KBM-7 (cell line): ENCODE measurements around the gene KSR1.
"Not testable (repeated sequence)": the region's sequence is repeated elsewhere in the genome, so short reads cannot be mapped to it uniquely, and the experiment has no call there.

ENCODE experiments used
- DNase-seq: peaks from one replicate; pipeline ENCODE4 v3.0.0-alpha.2; 2015
- in situ Hi-C: fragments of 300-500 bp; cut with MboI; formaldehyde crosslinking; loops from 2 replicates; pipeline ENCODE4 v1.14.3; 2020; ENCODE audit warnings: low sequenced_read_pairs, low pct_unique_long_range_greater_than_20kb, mixed read lengths

The KSR1 gene

GRCh38 chr17:27651411-27652345, 195.4 kb downstream of the KSR1 start:
- in situ Hi-C loops = loop anchor here (25.0 kb wide), 1 partner anchor 211 kb away; no protein-coding TSS in a partner anchor
- DNase-seq = peak; percentile 73

GRCh38 chr17:27653449-27653971, 197.3 kb downstream of the KSR1 start:
- in situ Hi-C loops = loop anchor here (25.0 kb wide), 1 partner anchor 209 kb away; no protein-coding TSS in a partner anchor

GRCh38 chr17:27654136-27654535, 197.9 kb downstream of the KSR1 start:
- in situ Hi-C loops = loop anchor here (25.0 kb wide), 1 partner anchor 208 kb away; no protein-coding TSS in a partner anchor
- no peak for DNase-seq

More at GRCh38 chr17:27653449-27653971, 197.3 kb downstream of the KSR1 start:
- DNase-seq = not testable (repeated sequence)

GRCh38 chr17:27654654-27655524, 198.6 kb downstream of the KSR1 start:
- DNase-seq = peak; percentile 92
- in situ Hi-C loops = loop anchor here (25.0 kb wide), 1 partner anchor 207 kb away; no protein-coding TSS in a partner anchor

GRCh38 chr17:27655525-27656111, 199.4 kb downstream of the KSR1 start:
- DNase-seq = not testable (repeated sequence)
- in situ Hi-C loops = loop anchor here (25.0 kb wide), 1 partner anchor 207 kb away; no protein-coding TSS in a partner anchor

GRCh38 chr17:27656620-27657019, 200.4 kb downstream of the KSR1 start:
- DNase-seq = not testable (repeated sequence)
- in situ Hi-C loops = loop anchor here (25.0 kb wide), 1 partner anchor 206 kb away; no protein-coding TSS in a partner anchor

GRCh38 chr17:27657620-27658019, 201.4 kb downstream of the KSR1 start:
- in situ Hi-C loops = loop anchor here (25.0 kb wide), 1 partner anchor 205 kb away; no protein-coding TSS in a partner anchor
- DNase-seq = peak; percentile 24

GRCh38 chr17:27659683-27660082, 203.4 kb downstream of the KSR1 start:
- in situ Hi-C loops = loop anchor here (10.0 to 25.0 kb wide), 2 partner anchors 85 to 203 kb away; no protein-coding TSS in a partner anchor
- no peak for DNase-seq

GRCh38 chr17:27660436-27660835, 204.2 kb downstream of the KSR1 start:
- in situ Hi-C loops = loop anchor here (10.0 to 25.0 kb wide), 2 partner anchors 84 to 202 kb away; no protein-coding TSS in a partner anchor
- no peak for DNase-seq

- in situ Hi-C loops = loop anchor here (10.0 to 25.0 kb wide), 2 partner anchors 81 to 198 kb away; no protein-coding TSS in a partner anchor
- DNase-seq = no peak
Observed at GRCh38 chr17:27663936-27664605, 207.8 kb downstream of the KSR1 start.

GRCh38 chr17:27664606-27664965, 208.3 kb downstream of the KSR1 start:
- DNase-seq = no peak
- in situ Hi-C loops = loop anchor here (10.0 to 25.0 kb wide), 2 partner anchors 80 to 198 kb away; no protein-coding TSS in a partner anchor

- in situ Hi-C loops = loop anchor here (10.0 to 25.0 kb wide), 2 partner anchors 79 to 197 kb away; no protein-coding TSS in a partner anchor
- DNase-seq = no peak
Observed at GRCh38 chr17:27665549-27665948, 209.3 kb downstream of the KSR1 start.

- in situ Hi-C loops = loop anchor here (10.0 to 25.0 kb wide), 2 partner anchors 79 to 196 kb away; no protein-coding TSS in a partner anchor
Observed at GRCh38 chr17:27666270-27666669, 210.0 kb downstream of the KSR1 start.

GRCh38 chr17:27666831-27667560, 210.7 kb downstream of the KSR1 start:
- DNase-seq = no peak
- in situ Hi-C loops = loop anchor here (10.0 to 25.0 kb wide), 2 partner anchors 78 to 195 kb away; no protein-coding TSS in a partner anchor

More at GRCh38 chr17:27666270-27666669, 210.0 kb downstream of the KSR1 start:
- DNase-seq = not testable (repeated sequence)

GRCh38 chr17:27667656-27668487, 211.6 kb downstream of the KSR1 start:
- no peak for DNase-seq
- in situ Hi-C loops = loop anchor here (10.0 to 25.0 kb wide), 2 partner anchors 77 to 194 kb away; no protein-coding TSS in a partner anchor

GRCh38 chr17:27668488-27668823, 212.2 kb downstream of the KSR1 start:
- in situ Hi-C loops = loop anchor here (10.0 to 25.0 kb wide), 2 partner anchors 76 to 194 kb away; no protein-coding TSS in a partner anchor
- DNase-seq = no peak
